HCT116 (cell line): ENCODE data around the gene PCID2. TPM values are rescaled to one million over a fixed set of nuclear protein-coding genes. Genes with fewer than 3 reads are reported as not detected.

Experiments used
- ATAC-seq: fragments of 200-7000 bp; cut with Tn5 transposase; 2 replicates; pipeline ENCODE4 v1.9.1; 2020; ENCODE audit warnings: mild to moderate bottlenecking, moderate library complexity
- BruUV-seq: library from RNA; stranded (reverse); fragments of 400-500 nt; replicated peaks from 2 replicates; lab custom pipeline; 2021; lab: Mats Ljungman, UMichigan
- CTCF ChIA-PET: fragments of 300-600 bp; sonication (Branson Sonifier 250); formaldehyde crosslinking; loops from one replicate; lab custom pipeline; 2021; ENCODE audit warnings: antibody characterized with exemption; lab: Charles Lee
- POLR2A ChIA-PET: fragments of 300-600, 350-600 bp; sonication (Branson Sonifier 250); formaldehyde crosslinking; loops from one replicate; lab custom pipeline; 2021; ENCODE audit warnings: antibody characterized with exemption; lab: Charles Lee
- RAD21 ChIA-PET, 2 experiments: fragments of 300-600 bp; sonication (Branson Sonifier 250); formaldehyde crosslinking; loops; one replicate each; lab custom pipeline; 2023; ENCODE audit warnings: low total read pairs in 2 of 2; ENCODE audit not compliant: uncharacterized antibody in 2 of 2, unreplicated experiment in 2 of 2, low non-redundant PET in 1 of 2; lab: Charles Lee
- DNase-seq: peaks from one replicate; pipeline ENCODE4 v3.0.0-alpha.2; 2010; ENCODE audit warnings: low read depth, low spot score
- H2AFZ ChIP-seq: fragments of 200-600 bp; shearing (Covaris generic), sonication (generic); 2 replicates; pipeline ENCODE4 v1.6.1; 2017; ENCODE audit warnings: low read depth, mixed run types, mixed read lengths, antibody characterized with exemption, low read length; ENCODE audit not compliant: poor library complexity, severe bottlenecking
- H3K27ac ChIP-seq: 2 replicates; pipeline ENCODE4 v1.5.1; 2012; ENCODE audit warnings: low read depth, low read length
- H3K27me3 ChIP-seq: fragments of 200-600 bp; sonication (generic); 2 replicates; pipeline ENCODE4 v1.6.1; 2016; ENCODE audit warnings: mixed run types, low read length, mixed read lengths; ENCODE audit not compliant: insufficient read depth
- H3K36me3 ChIP-seq, 2 experiments: fragments of 200-500 bp in 1 of 2; fragments of 200-600 bp in 1 of 2; sonication (Bioruptor generic) in 1 of 2; sonication (generic) in 1 of 2; 2 replicates each; pipeline versions ENCODE4 v1.5.1 to v1.6.1; 2014 to 2016; ENCODE audit warnings: low read length in 2 of 2, inconsistent platforms in 1 of 2, mixed read lengths in 1 of 2, mixed run types in 1 of 2; ENCODE audit not compliant: insufficient read depth in 2 of 2, control insufficient read depth in 1 of 2
- H3K4me1 ChIP-seq, 2 experiments: fragments of 200-600 bp in 1 of 2; sonication (generic) in 1 of 2; 2 replicates each; pipeline versions ENCODE4 v1.5.1 to v1.6.1; 2012 to 2017; ENCODE audit warnings: low read length in 2 of 2, inconsistent platforms in 1 of 2, mild to moderate bottlenecking in 1 of 2, mixed read lengths in 1 of 2, mixed run types in 1 of 2, moderate library complexity in 1 of 2; ENCODE audit not compliant: insufficient read depth in 2 of 2, control insufficient read depth in 1 of 2
- H3K4me2 ChIP-seq: fragments of 200-600 bp; sonication (generic); 2 replicates; pipeline ENCODE4 v1.6.1; 2017; ENCODE audit warnings: mixed run types, low read length, mixed read lengths
- H3K4me3 ChIP-seq, 2 experiments: fragments of 200-600 bp in 1 of 2; sonication (generic) in 1 of 2; replicated peaks in 1 of 2; 2 replicates each; pipeline ENCODE4 v1.5.1; 2011 to 2016; ENCODE audit warnings: low read length in 2 of 2, control low read depth in 1 of 2, low read depth in 1 of 2, mild to moderate bottlenecking in 1 of 2, mixed read lengths in 1 of 2, mixed run types in 1 of 2
- H3K79me2 ChIP-seq: fragments of 200-600 bp; sonication (generic); 2 replicates; pipeline ENCODE4 v1.6.1; 2017; ENCODE audit warnings: mild to moderate bottlenecking, mixed run types, low read length, moderate library complexity, mixed read lengths; ENCODE audit not compliant: insufficient read depth
- H3K9ac ChIP-seq: fragments of 200-600 bp; sonication (generic); 2 replicates; pipeline ENCODE4 v1.6.1; 2016; ENCODE audit warnings: low read length, mixed read lengths
- H3K9me2 ChIP-seq: fragments of 200-600 bp; sonication (generic), shearing (Covaris generic); 2 replicates; pipeline ENCODE4 v1.6.1; 2017; ENCODE audit warnings: mixed run types, mild to moderate bottlenecking, moderate library complexity; ENCODE audit not compliant: insufficient read depth
- H3K9me3 ChIP-seq, 2 experiments: fragments of 200-500 bp in 1 of 2; fragments of 200-600 bp in 1 of 2; sonication (Bioruptor generic) in 1 of 2; sonication (generic) in 1 of 2; 2 replicates each; pipeline ENCODE4 v1.6.1; 2014 to 2017; ENCODE audit warnings: low read length in 2 of 2, mixed read lengths in 2 of 2, inconsistent platforms in 1 of 2, low read depth in 1 of 2, mild to moderate bottlenecking in 1 of 2, mixed run types in 1 of 2, moderate library complexity in 1 of 2; ENCODE audit not compliant: control insufficient read depth in 1 of 2, insufficient read depth in 1 of 2
- H4K20me1 ChIP-seq: fragments of 200-600 bp; sonication (generic), shearing (Covaris generic); 2 replicates; pipeline ENCODE4 v1.6.1; 2017; ENCODE audit warnings: mixed run types, mild to moderate bottlenecking, moderate library complexity; ENCODE audit not compliant: insufficient read depth
- CBX3 ChIP-seq: IDR thresholded peaks from 2 replicates; pipeline ENCODE4 v1.6.1; 2012; ENCODE audit warnings: low read depth
- EZH2phosphoT487 ChIP-seq: fragments of 200-600 bp; IDR thresholded peaks from 2 replicates; pipeline ENCODE4 v1.6.1; 2018; ENCODE audit warnings: antibody characterized with exemption, borderline replicate concordance
- POLR2AphosphoS5 ChIP-seq: IDR thresholded peaks from 2 replicates; pipeline ENCODE4 v1.6.1; 2011; ENCODE audit warnings: mild to moderate bottlenecking, low read depth, low read length, moderate library complexity
- SP1 ChIP-seq: IDR thresholded peaks from 2 replicates; pipeline ENCODE4 v1.6.1; 2012; ENCODE audit warnings: low read depth
- SRF ChIP-seq: IDR thresholded peaks from 2 replicates; pipeline ENCODE4 v1.6.1; 2012; ENCODE audit warnings: low read depth
- TCF7L2 ChIP-seq: IDR thresholded peaks from 2 replicates; pipeline ENCODE4 v1.7.0; 2011; ENCODE audit warnings: borderline replicate concordance, inconsistent platforms; ENCODE audit not compliant: insufficient read depth, insufficient read length; ENCODE audit errors: extremely low read depth
- YY1 ChIP-seq: IDR thresholded peaks from 2 replicates; pipeline ENCODE4 v1.6.1; 2011; ENCODE audit warnings: low read length, low read depth, moderate library complexity, mild to moderate bottlenecking; ENCODE audit not compliant: insufficient replicate concordance; ENCODE audit errors: extremely low read depth
- intact Hi-C: fragments of 100-400 bp; cut with micrococcal nuclease; formaldehyde crosslinking; loops from 2 replicates; pipeline ENCODE4 v1.10.0; 2022
- total RNA-seq: library from RNA; stranded (reverse); gene quantifications from one replicate; pipeline ENCODE4 v1.2.1, GENCODE V29; 2021; ENCODE audit not compliant: unreplicated experiment
- TF ChIP-seq, protein P1 (sequence below): IDR thresholded peaks from 2 replicates; pipeline ENCODE4 v1.6.1; 2012

PCID2 gene
- total RNA-seq, 1 experiment from 2014 or later, result 73.3 TPM

DNA sequence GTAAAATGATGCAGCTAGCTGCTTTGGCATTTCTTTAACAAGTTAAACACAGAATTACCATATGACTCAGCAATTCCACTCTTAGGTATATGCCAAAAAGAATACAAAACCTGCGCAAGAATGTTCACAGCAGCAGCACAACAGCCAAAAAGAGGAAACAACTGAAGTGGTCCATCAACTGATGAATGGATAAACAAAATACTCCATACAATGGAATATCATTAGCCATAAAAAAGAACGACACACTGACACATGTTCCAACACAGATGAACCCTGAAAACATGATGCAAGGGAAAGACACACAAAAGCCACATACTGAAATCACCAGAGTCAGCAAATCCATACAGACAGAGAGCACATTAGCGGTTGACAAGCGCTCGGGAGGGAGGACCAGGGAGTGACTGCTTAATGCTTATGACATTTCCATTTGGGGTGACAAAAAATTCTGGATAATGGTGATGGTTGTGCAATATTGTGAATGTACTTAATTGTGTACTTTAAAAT lies 3.0 kb downstream of the PCID2 start:
- Histone ChIP-seq H3K9me2 (no peaks in the 10 kb centered on the region), H3K9me3 (no peaks in the 10 kb centered on the region), H3K4me2 (no peak overlapping the region), H4K20me1 (peaks cover 9% of the 10 kb centered on the region; the same call in 1 of the 2 replicates), H3K9ac (no peak overlapping the region), H2AFZ (no peak overlapping the region), H3K27ac (no peak overlapping the region), H3K27me3 (no peaks in the 10 kb centered on the region), H3K4me3 (no peak overlapping the region), H3K4me1 (peaks cover 7 to 16% of the 10 kb centered on the region in 2 experiments; a peak in 3 of 4 replicates), H3K79me2 (peaks cover 87% of the 10 kb centered on the region), H3K36me3 (peaks cover 0 to 16% of the 10 kb centered on the region in 2 experiments)
- ATAC-seq (no peak), DNase-seq (no peak)
- POLR2A ChIA-PET, result no interaction called here
- BruUV-seq, result no TSS peak
- CTCF ChIA-PET, result no interaction called here
- TF ChIP-seq, protein P1, sequence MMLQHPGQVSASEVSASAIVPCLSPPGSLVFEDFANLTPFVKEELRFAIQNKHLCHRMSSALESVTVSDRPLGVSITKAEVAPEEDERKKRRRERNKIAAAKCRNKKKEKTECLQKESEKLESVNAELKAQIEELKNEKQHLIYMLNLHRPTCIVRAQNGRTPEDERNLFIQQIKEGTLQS, result no peak
- no peak for TF ChIP-seq TCF7L2
- TF ChIP-seq CBX3, result no peak
- no peak for TF ChIP-seq EZH2phosphoT487
- no peak for TF ChIP-seq YY1
- TF ChIP-seq SRF, result no peak
- TF ChIP-seq POLR2AphosphoS5, result no peak
- RAD21 ChIA-PET, result no interaction called here
- intact Hi-C loops, result no loop called here

DNA sequence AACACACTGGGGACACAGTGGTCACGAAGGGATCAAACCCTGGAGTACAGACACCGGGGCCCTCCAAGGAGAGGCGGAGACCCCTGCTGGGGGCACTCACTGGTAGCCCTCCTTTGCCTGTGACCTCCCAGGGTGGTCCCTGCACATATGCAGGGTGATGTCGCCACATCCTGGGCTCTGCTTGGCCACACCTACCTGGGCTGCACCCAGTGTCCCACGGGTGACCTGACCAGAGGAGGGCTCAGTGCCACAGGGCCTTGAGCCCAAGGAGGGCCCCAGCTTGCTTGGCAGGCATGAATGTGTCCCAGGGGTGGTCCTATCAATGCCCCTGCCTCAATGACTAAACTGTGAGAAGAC lies 4.1 kb downstream of the PCID2 start:
- Histone ChIP-seq H4K20me1 (peaks cover 9% of the 10 kb centered on the region; the same call in 1 of the 2 replicates), H3K27ac (no peak overlapping the region), H3K9me2 (no peaks in the 10 kb centered on the region), H3K9me3 (no peaks in the 10 kb centered on the region), H3K4me1 (peaks cover 7 to 13% of the 10 kb centered on the region in 2 experiments; a peak in 3 of 4 replicates), H3K36me3 (peaks cover 6 to 26% of the 10 kb centered on the region in 2 experiments), H2AFZ (no peak overlapping the region), H3K9ac (no peak overlapping the region), H3K79me2 (peaks cover 91% of the 10 kb centered on the region), H3K27me3 (no peaks in the 10 kb centered on the region), H3K4me3 (no peak overlapping the region), H3K4me2 (no peak overlapping the region)
- DNase-seq (no peak), ATAC-seq (no peak)
- intact Hi-C loops, result no loop called here
- ChIA-PET POLR2A (no interaction called here), RAD21 (no interaction called here), CTCF (no interaction called here)
- no TSS peak for BruUV-seq
- no peak for TF ChIP-seq EZH2phosphoT487
- no peak for TF ChIP-seq YY1
- TF ChIP-seq SP1, result no peak
- TF ChIP-seq, all 23 proteins: peak for 0
